ENCODE data around the gene TATDN3. TPM values are rescaled to one million over a fixed set of nuclear protein-coding genes. Genes with fewer than 3 reads are reported as not detected.

The TATDN3 gene
- total and polyA plus RNA-seq, 9 of the 15 experiments (the other 6 are each of a cell fraction or from before 2014, with no cell fraction given): 18.3 to 79.9 (median 28.2) TPM

DNA sequence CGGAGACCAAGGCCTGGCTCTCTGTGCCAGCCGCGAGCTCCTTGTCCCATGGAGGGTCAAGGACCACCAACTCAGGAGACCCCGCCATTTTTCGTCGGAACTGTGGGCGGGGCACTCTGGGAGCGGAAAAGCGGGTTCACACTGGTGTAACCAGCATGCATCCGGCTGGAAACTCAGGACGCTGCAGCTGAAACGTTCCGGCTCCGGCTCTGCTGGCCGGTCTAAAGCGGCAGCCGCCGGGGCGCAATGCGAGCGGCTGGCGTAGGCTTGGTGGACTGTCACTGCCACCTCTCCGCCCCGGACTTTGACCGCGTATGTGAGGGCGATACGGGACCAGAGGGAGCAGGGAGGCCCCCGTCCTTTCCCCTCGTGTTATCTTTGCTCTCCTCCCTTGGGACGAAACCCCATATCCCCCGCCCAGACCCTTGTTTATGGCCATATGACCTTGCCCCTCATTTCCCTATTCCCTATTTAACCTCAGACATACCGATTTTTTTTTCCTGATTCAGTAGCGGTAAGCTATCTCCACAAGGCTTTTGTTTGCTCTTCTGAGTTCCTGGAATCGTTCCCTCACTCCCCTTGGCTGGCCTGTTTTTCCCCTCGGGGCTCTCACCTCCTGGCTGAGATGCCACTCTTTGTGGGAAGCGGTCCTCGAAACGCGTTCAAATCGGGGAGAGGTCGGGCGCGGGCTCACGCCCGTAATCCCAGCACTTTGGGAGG, at the start of gene TATDN3, which contains the start of gene NSL1 (continued):
- TF ChIP-seq, protein P1, sequence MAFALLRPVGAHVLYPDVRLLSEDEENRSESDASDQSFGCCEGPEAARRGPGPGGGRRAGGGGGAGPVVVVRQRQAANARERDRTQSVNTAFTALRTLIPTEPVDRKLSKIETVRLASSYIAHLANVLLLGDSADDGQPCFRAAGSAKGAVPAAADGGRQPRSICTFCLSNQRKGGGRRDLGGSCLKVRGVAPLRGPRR (CRISPR knock-in tag; IDR thresholded peaks at IDR 0.05): no peak
- TF ChIP-seq, protein P2, sequence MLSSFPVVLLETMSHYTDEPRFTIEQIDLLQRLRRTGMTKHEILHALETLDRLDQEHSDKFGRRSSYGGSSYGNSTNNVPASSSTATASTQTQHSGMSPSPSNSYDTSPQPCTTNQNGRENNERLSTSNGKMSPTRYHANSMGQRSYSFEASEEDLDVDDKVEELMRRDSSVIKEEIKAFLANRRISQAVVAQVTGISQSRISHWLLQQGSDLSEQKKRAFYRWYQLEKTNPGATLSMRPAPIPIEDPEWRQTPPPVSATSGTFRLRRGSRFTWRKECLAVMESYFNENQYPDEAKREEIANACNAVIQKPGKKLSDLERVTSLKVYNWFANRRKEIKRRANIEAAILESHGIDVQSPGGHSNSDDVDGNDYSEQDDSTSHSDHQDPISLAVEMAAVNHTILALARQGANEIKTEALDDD (IDR thresholded peaks at IDR 0.05): peak; percentile 53; the same call in 1 of the 2 replicates
- TF ChIP-seq, protein P3, sequence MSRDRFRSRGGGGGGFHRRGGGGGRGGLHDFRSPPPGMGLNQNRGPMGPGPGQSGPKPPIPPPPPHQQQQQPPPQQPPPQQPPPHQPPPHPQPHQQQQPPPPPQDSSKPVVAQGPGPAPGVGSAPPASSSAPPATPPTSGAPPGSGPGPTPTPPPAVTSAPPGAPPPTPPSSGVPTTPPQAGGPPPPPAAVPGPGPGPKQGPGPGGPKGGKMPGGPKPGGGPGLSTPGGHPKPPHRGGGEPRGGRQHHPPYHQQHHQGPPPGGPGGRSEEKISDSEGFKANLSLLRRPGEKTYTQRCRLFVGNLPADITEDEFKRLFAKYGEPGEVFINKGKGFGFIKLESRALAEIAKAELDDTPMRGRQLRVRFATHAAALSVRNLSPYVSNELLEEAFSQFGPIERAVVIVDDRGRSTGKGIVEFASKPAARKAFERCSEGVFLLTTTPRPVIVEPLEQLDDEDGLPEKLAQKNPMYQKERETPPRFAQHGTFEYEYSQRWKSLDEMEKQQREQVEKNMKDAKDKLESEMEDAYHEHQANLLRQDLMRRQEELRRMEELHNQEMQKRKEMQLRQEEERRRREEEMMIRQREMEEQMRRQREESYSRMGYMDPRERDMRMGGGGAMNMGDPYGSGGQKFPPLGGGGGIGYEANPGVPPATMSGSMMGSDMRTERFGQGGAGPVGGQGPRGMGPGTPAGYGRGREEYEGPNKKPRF (IDR thresholded peaks at IDR 0.05; ENCODE audit: low read depth, low read length): no peak
- TF ChIP-seq TAF9B (IDR thresholded peaks at IDR 0.05; ENCODE audit: partially characterized antibody): peak; percentile 99
- peak; percentile 67 for TF ChIP-seq ZNF766 (CRISPR knock-in tag; conservative IDR thresholded peaks at IDR 0.05)
- TF ChIP-seq, protein P4, sequence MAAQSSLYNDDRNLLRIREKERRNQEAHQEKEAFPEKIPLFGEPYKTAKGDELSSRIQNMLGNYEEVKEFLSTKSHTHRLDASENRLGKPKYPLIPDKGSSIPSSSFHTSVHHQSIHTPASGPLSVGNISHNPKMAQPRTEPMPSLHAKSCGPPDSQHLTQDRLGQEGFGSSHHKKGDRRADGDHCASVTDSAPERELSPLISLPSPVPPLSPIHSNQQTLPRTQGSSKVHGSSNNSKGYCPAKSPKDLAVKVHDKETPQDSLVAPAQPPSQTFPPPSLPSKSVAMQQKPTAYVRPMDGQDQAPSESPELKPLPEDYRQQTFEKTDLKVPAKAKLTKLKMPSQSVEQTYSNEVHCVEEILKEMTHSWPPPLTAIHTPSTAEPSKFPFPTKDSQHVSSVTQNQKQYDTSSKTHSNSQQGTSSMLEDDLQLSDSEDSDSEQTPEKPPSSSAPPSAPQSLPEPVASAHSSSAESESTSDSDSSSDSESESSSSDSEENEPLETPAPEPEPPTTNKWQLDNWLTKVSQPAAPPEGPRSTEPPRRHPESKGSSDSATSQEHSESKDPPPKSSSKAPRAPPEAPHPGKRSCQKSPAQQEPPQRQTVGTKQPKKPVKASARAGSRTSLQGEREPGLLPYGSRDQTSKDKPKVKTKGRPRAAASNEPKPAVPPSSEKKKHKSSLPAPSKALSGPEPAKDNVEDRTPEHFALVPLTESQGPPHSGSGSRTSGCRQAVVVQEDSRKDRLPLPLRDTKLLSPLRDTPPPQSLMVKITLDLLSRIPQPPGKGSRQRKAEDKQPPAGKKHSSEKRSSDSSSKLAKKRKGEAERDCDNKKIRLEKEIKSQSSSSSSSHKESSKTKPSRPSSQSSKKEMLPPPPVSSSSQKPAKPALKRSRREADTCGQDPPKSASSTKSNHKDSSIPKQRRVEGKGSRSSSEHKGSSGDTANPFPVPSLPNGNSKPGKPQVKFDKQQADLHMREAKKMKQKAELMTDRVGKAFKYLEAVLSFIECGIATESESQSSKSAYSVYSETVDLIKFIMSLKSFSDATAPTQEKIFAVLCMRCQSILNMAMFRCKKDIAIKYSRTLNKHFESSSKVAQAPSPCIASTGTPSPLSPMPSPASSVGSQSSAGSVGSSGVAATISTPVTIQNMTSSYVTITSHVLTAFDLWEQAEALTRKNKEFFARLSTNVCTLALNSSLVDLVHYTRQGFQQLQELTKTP (IDR thresholded peaks at IDR 0.05; ENCODE audit: low read depth in 1 of 2, partially characterized antibody in 2 of 2): peak; percentile 63 to 75
- peak; percentile 43; the same call in 1 of the 2 replicates for TF ChIP-seq MTA2 (IDR thresholded peaks at IDR 0.05; ENCODE audit: low read depth)
- TF ChIP-seq ZC3H8 (IDR thresholded peaks at IDR 0.05): no peak
- no peak for TF ChIP-seq ZNF134 (CRISPR knock-in tag; conservative IDR thresholded peaks at IDR 0.05)
- TF ChIP-seq HDAC6 (IDR thresholded peaks at IDR 0.05; ENCODE audit: low read depth, low read length): 0 out of 2 replicates have a peak, but pooled peaks have one; percentile 25
- TF ChIP-seq, protein P5, sequence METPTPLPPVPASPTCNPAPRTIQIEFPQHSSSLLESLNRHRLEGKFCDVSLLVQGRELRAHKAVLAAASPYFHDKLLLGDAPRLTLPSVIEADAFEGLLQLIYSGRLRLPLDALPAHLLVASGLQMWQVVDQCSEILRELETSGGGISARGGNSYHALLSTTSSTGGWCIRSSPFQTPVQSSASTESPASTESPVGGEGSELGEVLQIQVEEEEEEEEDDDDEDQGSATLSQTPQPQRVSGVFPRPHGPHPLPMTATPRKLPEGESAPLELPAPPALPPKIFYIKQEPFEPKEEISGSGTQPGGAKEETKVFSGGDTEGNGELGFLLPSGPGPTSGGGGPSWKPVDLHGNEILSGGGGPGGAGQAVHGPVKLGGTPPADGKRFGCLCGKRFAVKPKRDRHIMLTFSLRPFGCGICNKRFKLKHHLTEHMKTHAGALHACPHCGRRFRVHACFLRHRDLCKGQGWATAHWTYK (CRISPR knock-in tag; IDR thresholded peaks at IDR 0.05): peak; percentile 89
- TF ChIP-seq PCBP1 (IDR thresholded peaks at IDR 0.05; ENCODE audit: low read depth, low read length, poor library complexity, severe bottlenecking): peak; percentile 76
- TF ChIP-seq RFX7 (CRISPR knock-in tag; IDR thresholded peaks at IDR 0.05): no peak
- TF ChIP-seq, protein P6, sequence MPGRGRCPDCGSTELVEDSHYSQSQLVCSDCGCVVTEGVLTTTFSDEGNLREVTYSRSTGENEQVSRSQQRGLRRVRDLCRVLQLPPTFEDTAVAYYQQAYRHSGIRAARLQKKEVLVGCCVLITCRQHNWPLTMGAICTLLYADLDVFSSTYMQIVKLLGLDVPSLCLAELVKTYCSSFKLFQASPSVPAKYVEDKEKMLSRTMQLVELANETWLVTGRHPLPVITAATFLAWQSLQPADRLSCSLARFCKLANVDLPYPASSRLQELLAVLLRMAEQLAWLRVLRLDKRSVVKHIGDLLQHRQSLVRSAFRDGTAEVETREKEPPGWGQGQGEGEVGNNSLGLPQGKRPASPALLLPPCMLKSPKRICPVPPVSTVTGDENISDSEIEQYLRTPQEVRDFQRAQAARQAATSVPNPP (IDR thresholded peaks at IDR 0.05; ENCODE audit: borderline replicate concordance, insufficient read depth, insufficient read length): no peak
- peak; percentile 70; the same call in 1 of the 2 replicates for TF ChIP-seq DMBX1 (CRISPR knock-in tag; IDR thresholded peaks at IDR 0.05; ENCODE audit: borderline replicate concordance)
- no peak for TF ChIP-seq RHOXF2B (CRISPR knock-in tag; conservative IDR thresholded peaks at IDR 0.05)
- peak; percentile 67 for TF ChIP-seq LCOR (CRISPR knock-in tag; IDR thresholded peaks at IDR 0.05)
